ENCODE results near the gene AP5Z1. TPM values are rescaled to one million over a fixed set of nuclear protein-coding genes. Genes with fewer than 3 reads are reported as not detected.

AP5Z1 gene
- total and polyA plus RNA-seq, 2 of the 4 experiments (the other 2 are of a cell fraction): 9.7 to 38.7 TPM

- TF ChIP-seq MXI1 (IDR thresholded peaks at IDR 0.05; ENCODE audit: borderline replicate concordance, low read depth, low read length) (no peak), SMC3 (IDR thresholded peaks at IDR 0.05; ENCODE audit: low read depth, low read length) (no peak), RFX5 (IDR thresholded peaks at IDR 0.05; ENCODE audit: low read depth, low read length) (no peak), RCOR1 (IDR thresholded peaks at IDR 0.05; ENCODE audit: insufficient replicate concordance, low read length) (no peak), CHD1 (IDR thresholded peaks at IDR 0.05; ENCODE audit: low read depth, low read length) (no peak), CEBPB (IDR thresholded peaks at IDR 0.05; ENCODE audit: low read depth, low read length) (no peak), BHLHE40 (IDR thresholded peaks at IDR 0.05; ENCODE audit: low read depth, low read length) (no peak), MAZ (IDR thresholded peaks at IDR 0.05; ENCODE audit: borderline replicate concordance, low read depth, low read length) (no peak), MAFK (IDR thresholded peaks at IDR 0.05; ENCODE audit: low read depth, low read length) (no peak), POLR2A (IDR thresholded peaks at IDR 0.05; ENCODE audit: low read depth, low read length) (no peak), RAD21 (IDR thresholded peaks at IDR 0.05; ENCODE audit: low read length) (no peak), USF2 (IDR thresholded peaks at IDR 0.05; ENCODE audit: low read depth, low read length) (no peak), NFE2L2 (IDR thresholded peaks at IDR 0.05; ENCODE audit: low read depth, low read length) (no peak), FOS (IDR thresholded peaks at IDR 0.05; ENCODE audit: low read depth, low read length) (no peak)
- TF ChIP-seq, protein P1, sequence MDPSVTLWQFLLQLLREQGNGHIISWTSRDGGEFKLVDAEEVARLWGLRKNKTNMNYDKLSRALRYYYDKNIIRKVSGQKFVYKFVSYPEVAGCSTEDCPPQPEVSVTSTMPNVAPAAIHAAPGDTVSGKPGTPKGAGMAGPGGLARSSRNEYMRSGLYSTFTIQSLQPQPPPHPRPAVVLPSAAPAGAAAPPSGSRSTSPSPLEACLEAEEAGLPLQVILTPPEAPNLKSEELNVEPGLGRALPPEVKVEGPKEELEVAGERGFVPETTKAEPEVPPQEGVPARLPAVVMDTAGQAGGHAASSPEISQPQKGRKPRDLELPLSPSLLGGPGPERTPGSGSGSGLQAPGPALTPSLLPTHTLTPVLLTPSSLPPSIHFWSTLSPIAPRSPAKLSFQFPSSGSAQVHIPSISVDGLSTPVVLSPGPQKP (IDR thresholded peaks at IDR 0.05; ENCODE audit: borderline replicate concordance, low read depth, low read length): no peak
- TF ChIP-seq, protein P2, sequence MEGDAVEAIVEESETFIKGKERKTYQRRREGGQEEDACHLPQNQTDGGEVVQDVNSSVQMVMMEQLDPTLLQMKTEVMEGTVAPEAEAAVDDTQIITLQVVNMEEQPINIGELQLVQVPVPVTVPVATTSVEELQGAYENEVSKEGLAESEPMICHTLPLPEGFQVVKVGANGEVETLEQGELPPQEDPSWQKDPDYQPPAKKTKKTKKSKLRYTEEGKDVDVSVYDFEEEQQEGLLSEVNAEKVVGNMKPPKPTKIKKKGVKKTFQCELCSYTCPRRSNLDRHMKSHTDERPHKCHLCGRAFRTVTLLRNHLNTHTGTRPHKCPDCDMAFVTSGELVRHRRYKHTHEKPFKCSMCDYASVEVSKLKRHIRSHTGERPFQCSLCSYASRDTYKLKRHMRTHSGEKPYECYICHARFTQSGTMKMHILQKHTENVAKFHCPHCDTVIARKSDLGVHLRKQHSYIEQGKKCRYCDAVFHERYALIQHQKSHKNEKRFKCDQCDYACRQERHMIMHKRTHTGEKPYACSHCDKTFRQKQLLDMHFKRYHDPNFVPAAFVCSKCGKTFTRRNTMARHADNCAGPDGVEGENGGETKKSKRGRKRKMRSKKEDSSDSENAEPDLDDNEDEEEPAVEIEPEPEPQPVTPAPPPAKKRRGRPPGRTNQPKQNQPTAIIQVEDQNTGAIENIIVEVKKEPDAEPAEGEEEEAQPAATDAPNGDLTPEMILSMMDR (conservative IDR thresholded peaks at IDR 0.05; ENCODE audit: low read depth, low read length): no peak
- Histone ChIP-seq H3K9me3 (ENCODE audit: control insufficient read depth, insufficient read depth, low read length) (no peaks in the 10 kb centered on the region), H4K20me1 (ENCODE audit: insufficient read depth, low read length) (peaks cover 15% of the 10 kb centered on the region), H2BK5ac (ENCODE audit: low read depth, low read length, poor library complexity, severe bottlenecking) (no peak overlapping the region), H3K9ac (ENCODE audit: low read depth, low read length) (no peak overlapping the region), H2AFZ (replicated peaks; ENCODE audit: low read length, poor library complexity) (no peak overlapping the region), H2BK15ac (ENCODE audit: low read depth, low read length) (no peak overlapping the region), H4K5ac (ENCODE audit: low read depth, low read length) (no peak overlapping the region), H2AK9ac (replicated peaks; ENCODE audit: low read depth, low read length, poor library complexity) (no peak overlapping the region), H3K56ac (ENCODE audit: extremely low read depth, insufficient read depth, low read length) (no peak overlapping the region), H4K8ac (ENCODE audit: low read depth in 2 of 2, low read length in 2 of 2) (no peak overlapping the region), H3K4me1 (ENCODE audit: control insufficient read depth, insufficient read depth, low read length) (no peaks in the 10 kb centered on the region), H2BK20ac (ENCODE audit: low read depth, low read length) (no peak overlapping the region), H3K23ac (ENCODE audit: low read depth, low read length) (no peak overlapping the region), H3K36me3 (ENCODE audit: control insufficient read depth, insufficient read depth, low read length) (peaks cover 79% of the 10 kb centered on the region), H3K4me2 (ENCODE audit: low read depth, low read length) (no peak overlapping the region), H3K4me3 (ENCODE audit: insufficient read depth, low read depth, low read length) (no peak overlapping the region), H3K4ac (ENCODE audit: low read depth, low read length) (no peak overlapping the region), H3K79me1 (ENCODE audit: low read depth in 1 of 2, low read length in 2 of 2) (peaks cover 7 to 40% of the 10 kb centered on the region in 2 experiments; a peak in 3 of 4 replicates), H3K14ac (replicated peaks; ENCODE audit: low read depth, low read length) (no peak overlapping the region), H3K27ac (ENCODE audit: insufficient read depth, low read length) (no peak overlapping the region), H3K27me3 (ENCODE audit: control insufficient read depth, insufficient read depth, low read length) (no peaks in the 10 kb centered on the region), H2BK120ac (ENCODE audit: low read depth, low read length) (no peak overlapping the region), H4K91ac (ENCODE audit: insufficient read depth, low read depth, low read length) (no peak overlapping the region), H3K18ac (ENCODE audit: low read depth, low read length) (no peak overlapping the region), H2AK5ac (ENCODE audit: low read depth, low read length) (no peak overlapping the region), H3K9me1 (ENCODE audit: insufficient read depth, low read length) (no peaks in the 10 kb centered on the region)
- no TSS peak for BruUV-seq (replicated peaks)
- dilution Hi-C loops (cut with HindIII; ENCODE audit: low sequenced_read_pairs, unreplicated experiment): no loop called here
- in situ Hi-C loops (cut with MboI; ENCODE audit: low sequenced_read_pairs): loop anchor here (25.0 kb wide), 1 partner anchor 1901 kb away; no protein-coding TSS in a partner anchor
- ATAC-seq (ENCODE audit: low read depth): no peak
- no peak for DNase-seq
- WGBS, 2 experiments (ENCODE audit: extremely low coverage in 2 of 2, insufficient read length in 1 of 2): 98% methylated on average over 6 of the region's 21 CpGs; no CpG with 5 or more reads in 1 of the 2 experiments
- CTCF ChIA-PET: no interaction called here
- intact Hi-C loops (cut with micrococcal nuclease): no loop called here
- POLR2A ChIA-PET (ENCODE audit: unreplicated experiment): no interaction called here
These were observed 11.6 kb upstream of the AP5Z1 start for GRCh38 chr7:4763794-4764185.
